Activated CD8-positive, alpha-beta T cell treated with anti-CD3 and anti-CD28 coated beads, Interleukin-2, amount 10 ng/mL, durations not matched to agents 7 days and 5 days (primary cell): Measurements from ENCODE around the gene EN1. TPM values are rescaled to one million over a fixed set of nuclear protein-coding genes. Genes with fewer than 3 reads are reported as not detected.
A peak's percentile ranks its signal among the peaks of the same experiment; 100 is the strongest.

Source experiments
- ATAC-seq: fragments of 150-1000 bp; cut with Tn5 transposase; one replicate; pipeline ENCODE4 v1.10.0; 2021; ENCODE audit warnings: moderate library complexity
- CTCF ChIA-PET: fragments of 350-600 bp; sonication (Branson Sonifier 250); formaldehyde crosslinking; loops from one replicate; lab custom pipeline; 2021; ENCODE audit warnings: antibody characterized with exemption; lab: Charles Lee
- POLR2A ChIA-PET: fragments of 350-600 bp; sonication (Branson Sonifier 250); formaldehyde crosslinking; loops from one replicate; lab custom pipeline; 2021; ENCODE audit warnings: antibody characterized with exemption; lab: Charles Lee
- DNase-seq: peaks from one replicate; pipeline ENCODE4 v3.0.0-alpha.2; 2020
- H3K27ac Mint-ChIP-seq: one replicate; pipeline ENCODE4 v1.8.0; 2021; ENCODE audit warnings: mild to moderate bottlenecking, mixed read lengths
- H3K27me3 Mint-ChIP-seq: one replicate; pipeline ENCODE4 v1.8.0; 2021; ENCODE audit warnings: low read depth, mixed read lengths
- H3K36me3 Mint-ChIP-seq: one replicate; pipeline ENCODE4 v1.8.0; 2021; ENCODE audit warnings: low read depth, mixed read lengths
- H3K4me1 Mint-ChIP-seq: one replicate; pipeline ENCODE4 v1.8.0; 2021; ENCODE audit warnings: low read depth, mixed read lengths
- H3K4me3 Mint-ChIP-seq: one replicate; pipeline ENCODE4 v1.8.0; 2021; ENCODE audit warnings: mild to moderate bottlenecking, mixed read lengths
- H3K9me3 Mint-ChIP-seq: one replicate; pipeline ENCODE4 v1.8.0; 2022; ENCODE audit warnings: mixed read lengths; ENCODE audit not compliant: insufficient read depth
- total RNA-seq, 2 experiments: library from RNA; stranded (reverse); gene quantifications; one replicate each; pipeline ENCODE4 v1.2.3, GENCODE V29; 2021

Gene EN1
- total RNA-seq, 2 experiments from 2014 or later = not detected

- POLR2A ChIA-PET = no interaction called here
- Mint-ChIP-seq H3K27me3 (peaks cover 77% of the 10 kb centered on the region), H3K4me1 (peaks cover 10% of the 10 kb centered on the region), H3K4me3 (peak overlapping the region; percentile 49), H3K27ac (no peak overlapping the region), H3K9me3 (no peaks in the 10 kb centered on the region), H3K36me3 (peaks cover 15% of the 10 kb centered on the region)
- CTCF ChIA-PET = interaction anchor here (1.3 to 1.5 kb wide), 3 partner anchors 13 to 34 kb away, joined by 4 to 5 read pairs (median 4); no protein-coding TSS in a partner anchor
- no peak for ATAC-seq
- peak; percentile 16 for DNase-seq
Measured at GRCh38 chr2:118847762-118848172, 319 bp upstream of the EN1 start.

DNA sequence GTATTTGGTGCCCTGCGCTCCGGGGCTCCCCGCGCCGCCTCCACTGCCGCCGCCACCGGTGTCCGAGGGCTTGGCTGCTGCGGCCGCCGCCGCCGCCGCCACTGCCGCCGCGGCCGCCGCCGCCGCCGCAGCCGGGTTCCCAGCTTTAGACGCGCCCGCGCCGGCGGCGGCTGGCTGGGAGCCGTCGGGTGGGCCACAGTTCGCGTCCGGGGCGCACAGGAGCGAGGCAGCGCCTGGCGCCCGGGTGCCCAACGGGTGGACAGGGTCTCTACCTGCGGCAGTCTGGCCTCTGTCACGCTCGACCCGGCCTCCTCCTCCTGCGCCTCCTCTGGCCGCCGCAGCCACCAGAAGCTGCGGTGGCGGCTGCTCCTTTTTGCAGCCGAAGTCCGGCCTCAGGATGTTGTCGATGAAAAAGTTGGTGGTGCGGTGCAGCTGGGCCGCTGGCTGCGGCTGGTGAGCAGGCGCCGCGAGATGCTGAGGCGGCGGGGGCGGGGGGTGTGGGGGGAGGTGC is 951 bp downstream of the EN1 start:
- H3K4me3 Mint-ChIP-seq = no peak overlapping the region
- H3K4me1 Mint-ChIP-seq = peaks cover 13% of the 10 kb centered on the region
- peaks cover 15% of the 10 kb centered on the region for H3K36me3 Mint-ChIP-seq
- ATAC-seq = no peak
- no peak overlapping the region for H3K27ac Mint-ChIP-seq
- no peaks in the 10 kb centered on the region for H3K9me3 Mint-ChIP-seq
- CTCF ChIA-PET = interaction anchor here (1.5 to 4.5 kb wide), 3 partner anchors 8 to 17 kb away, joined by 4 to 24 read pairs (median 6); no protein-coding TSS in a partner anchor
- peaks cover 77% of the 10 kb centered on the region for H3K27me3 Mint-ChIP-seq
- POLR2A ChIA-PET = no interaction called here
- no peak for DNase-seq

DNA sequence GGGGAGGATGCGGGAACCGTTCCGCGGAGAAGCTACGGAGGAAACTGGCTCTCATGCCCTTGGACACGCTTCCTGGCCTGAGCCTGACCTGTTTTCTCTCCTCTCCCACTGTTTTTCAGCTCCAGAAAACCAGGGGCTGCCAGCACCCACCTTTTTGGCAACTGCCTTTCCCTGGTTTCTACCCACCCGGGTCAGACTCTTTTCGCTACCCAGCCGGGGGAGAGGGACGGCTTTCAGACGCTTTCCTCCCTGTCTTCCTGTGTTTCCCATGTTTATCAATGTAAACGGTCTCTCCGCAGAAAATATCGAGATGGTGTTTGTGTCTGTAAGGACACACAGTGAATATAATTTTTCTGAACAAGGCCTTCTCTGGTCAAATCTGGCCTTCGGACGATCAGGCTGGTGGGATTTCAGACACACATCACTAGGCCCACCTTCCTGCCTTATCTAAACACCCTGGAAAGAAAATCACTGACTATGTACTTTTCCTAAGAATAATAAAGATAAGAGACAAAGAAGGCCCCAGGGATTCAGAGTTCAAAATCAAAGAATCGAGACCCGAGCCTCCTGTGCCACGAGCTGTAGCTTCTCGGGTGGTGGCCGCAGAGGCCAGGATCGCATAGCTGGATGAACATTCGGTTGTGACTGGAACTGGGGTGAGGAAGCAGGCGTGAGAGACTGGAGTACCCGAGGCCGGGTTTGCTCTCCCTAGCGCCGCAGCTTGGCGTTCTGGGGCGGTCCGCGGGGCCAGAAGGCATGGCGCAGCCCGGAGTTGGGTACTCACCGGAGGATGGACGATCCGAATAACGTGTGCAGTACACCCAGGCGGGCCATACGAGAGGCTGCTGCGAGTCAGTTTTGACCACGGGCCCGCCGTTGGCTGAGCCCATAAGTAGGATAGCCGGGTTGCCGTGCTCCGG is 1.7 kb downstream of the EN1 start:
- H3K27me3 Mint-ChIP-seq = peaks cover 77% of the 10 kb centered on the region
- DNase-seq = no peak
- peak overlapping the region; percentile 69 for H3K27ac Mint-ChIP-seq
- ChIA-PET CTCF (interaction anchor here (0.9 to 4.5 kb wide), 3 partner anchors 9 to 35 kb away, joined by 4 to 24 read pairs (median 6); no protein-coding TSS in a partner anchor), POLR2A (no interaction called here)
- peaks cover 15% of the 10 kb centered on the region for H3K36me3 Mint-ChIP-seq
- no peak for ATAC-seq
- peaks cover 13% of the 10 kb centered on the region for H3K4me1 Mint-ChIP-seq
- H3K4me3 Mint-ChIP-seq = peak overlapping the region; percentile 45
- H3K9me3 Mint-ChIP-seq = no peaks in the 10 kb centered on the region

- H3K36me3 Mint-ChIP-seq = peaks cover 15% of the 10 kb centered on the region
- peaks cover 76% of the 10 kb centered on the region for H3K27me3 Mint-ChIP-seq
- no peak for DNase-seq
- ChIA-PET CTCF (interaction anchor here (0.9 to 4.5 kb wide), 3 partner anchors 10 to 36 kb away, joined by 4 to 24 read pairs (median 6); no protein-coding TSS in a partner anchor), POLR2A (no interaction called here)
- H3K4me3 Mint-ChIP-seq = peak overlapping the region; percentile 38
- H3K27ac Mint-ChIP-seq = no peak overlapping the region
- peaks cover 13% of the 10 kb centered on the region for H3K4me1 Mint-ChIP-seq
- no peak for ATAC-seq
- no peaks in the 10 kb centered on the region for H3K9me3 Mint-ChIP-seq
Measured at GRCh38 chr2:118845005-118845521, 2.4 kb downstream of the EN1 start.

GRCh38 chr2:118844261-118845004 is 3.0 kb downstream of the EN1 start:
- ChIA-PET POLR2A (no interaction called here), CTCF (interaction anchor here (0.9 to 4.5 kb wide), 3 partner anchors 10 to 36 kb away, joined by 4 to 24 read pairs (median 6); no protein-coding TSS in a partner anchor)
- DNase-seq (no peak), ATAC-seq (no peak)
- peaks cover 78% of the 10 kb centered on the region for H3K27me3 Mint-ChIP-seq
- no peaks in the 10 kb centered on the region for H3K9me3 Mint-ChIP-seq
- no peak overlapping the region for H3K4me3 Mint-ChIP-seq
- peaks cover 13% of the 10 kb centered on the region for H3K4me1 Mint-ChIP-seq
- peaks cover 15% of the 10 kb centered on the region for H3K36me3 Mint-ChIP-seq
- no peak overlapping the region for H3K27ac Mint-ChIP-seq

GRCh38 chr2:118843483-118844132 is 3.8 kb downstream of the EN1 start:
- POLR2A ChIA-PET = no interaction called here
- Mint-ChIP-seq H3K27ac (no peak overlapping the region), H3K4me1 (peaks cover 10% of the 10 kb centered on the region), H3K4me3 (no peak overlapping the region), H3K27me3 (peaks cover 76% of the 10 kb centered on the region), H3K9me3 (no peaks in the 10 kb centered on the region), H3K36me3 (peaks cover 13% of the 10 kb centered on the region)
- DNase-seq (no peak), ATAC-seq (no peak)
- CTCF ChIA-PET = interaction anchor here (4.5 kb wide), 1 partner anchor 11 kb away, joined by 24 read pairs; no protein-coding TSS in a partner anchor

DNA sequence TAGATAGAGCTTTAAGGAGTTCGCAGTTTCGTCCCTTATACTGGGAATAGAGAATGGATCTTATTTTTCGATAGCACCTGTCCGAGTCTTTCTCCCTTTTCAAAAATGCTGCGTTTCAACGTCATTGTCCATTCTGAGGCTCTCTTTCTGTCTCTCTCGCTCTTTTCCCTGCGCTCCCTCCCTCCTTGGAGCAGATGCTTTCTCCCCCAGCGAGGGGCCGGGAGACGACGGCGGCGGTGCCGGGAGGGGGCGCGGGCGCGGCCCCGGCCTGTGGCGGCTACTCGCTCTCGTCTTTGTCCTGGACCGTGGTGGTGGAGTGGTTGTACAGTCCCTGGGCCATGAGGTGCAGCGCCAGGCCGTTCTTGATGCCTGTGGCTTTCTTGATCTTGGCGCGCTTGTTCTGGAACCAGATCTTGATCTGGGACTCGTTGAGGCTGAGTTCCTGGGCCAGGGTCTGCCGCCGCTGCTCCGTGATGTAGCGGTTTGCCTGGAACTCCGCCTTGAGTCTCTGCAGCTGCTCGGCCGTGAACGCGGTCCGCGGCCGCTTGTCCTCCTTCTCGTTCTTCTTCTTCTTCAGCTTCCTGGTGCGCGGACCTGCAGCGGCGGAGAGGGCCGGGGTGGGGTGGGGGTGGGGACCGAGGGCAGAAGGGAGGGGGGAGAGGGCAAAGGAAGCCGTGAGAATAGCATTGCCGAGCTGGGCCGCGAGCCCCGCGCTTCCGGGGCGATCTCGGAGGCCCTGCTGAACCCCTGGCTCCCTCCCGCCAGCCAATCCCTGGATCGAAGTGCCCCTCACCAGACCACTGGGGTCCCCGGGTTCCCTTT is 4.6 kb downstream of the EN1 start:
- H3K9me3 Mint-ChIP-seq = no peaks in the 10 kb centered on the region
- H3K4me1 Mint-ChIP-seq = peaks cover 8% of the 10 kb centered on the region
- ATAC-seq (no peak), DNase-seq (no peak)
- ChIA-PET POLR2A (no interaction called here), CTCF (interaction anchor here (4.5 kb wide), 1 partner anchor 12 kb away, joined by 24 read pairs; no protein-coding TSS in a partner anchor)
- peaks cover 77% of the 10 kb centered on the region for H3K27me3 Mint-ChIP-seq
- H3K27ac Mint-ChIP-seq = no peak overlapping the region
- H3K4me3 Mint-ChIP-seq = no peak overlapping the region
- peaks cover 9% of the 10 kb centered on the region for H3K36me3 Mint-ChIP-seq

DNA sequence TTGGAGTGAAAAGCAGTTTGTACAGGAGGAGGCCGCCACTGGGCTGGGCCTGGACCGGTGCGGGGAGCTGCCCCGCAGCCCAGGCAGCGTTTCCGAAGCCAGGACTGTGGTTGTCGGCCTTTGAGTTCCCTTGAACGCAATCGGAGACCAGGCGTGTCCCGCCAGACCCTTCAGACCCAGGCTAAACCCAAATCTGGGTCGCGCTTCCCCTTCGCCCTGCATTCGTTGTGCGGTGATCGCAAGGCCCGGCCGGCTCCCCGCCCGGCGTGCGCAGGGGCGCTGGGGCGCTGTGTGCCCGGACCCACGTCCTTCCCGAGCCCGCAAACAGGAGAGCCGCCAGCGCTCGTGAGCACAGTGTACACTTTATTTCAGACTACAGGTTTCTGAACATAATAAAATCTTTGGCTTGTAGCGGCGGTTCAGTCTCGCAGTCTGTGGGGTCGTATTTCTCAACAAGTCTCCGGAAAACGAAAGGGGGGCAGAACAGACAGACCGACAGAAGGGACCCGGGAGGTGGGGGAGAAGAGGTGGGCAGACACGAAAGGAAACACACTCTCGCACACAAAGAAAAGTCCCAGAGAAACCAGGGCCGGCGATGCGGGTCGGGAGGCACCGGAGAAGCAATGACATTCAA is 5.5 kb downstream of the EN1 start:
- Mint-ChIP-seq H3K4me1 (peaks cover 6% of the 10 kb centered on the region), H3K27me3 (peaks cover 80% of the 10 kb centered on the region), H3K27ac (no peak overlapping the region), H3K9me3 (no peaks in the 10 kb centered on the region), H3K4me3 (peak overlapping the region; percentile 58), H3K36me3 (peaks cover 7% of the 10 kb centered on the region)
- ATAC-seq (no peak), DNase-seq (no peak)
- POLR2A ChIA-PET = no interaction called here
- CTCF ChIA-PET = no interaction called here

DNA sequence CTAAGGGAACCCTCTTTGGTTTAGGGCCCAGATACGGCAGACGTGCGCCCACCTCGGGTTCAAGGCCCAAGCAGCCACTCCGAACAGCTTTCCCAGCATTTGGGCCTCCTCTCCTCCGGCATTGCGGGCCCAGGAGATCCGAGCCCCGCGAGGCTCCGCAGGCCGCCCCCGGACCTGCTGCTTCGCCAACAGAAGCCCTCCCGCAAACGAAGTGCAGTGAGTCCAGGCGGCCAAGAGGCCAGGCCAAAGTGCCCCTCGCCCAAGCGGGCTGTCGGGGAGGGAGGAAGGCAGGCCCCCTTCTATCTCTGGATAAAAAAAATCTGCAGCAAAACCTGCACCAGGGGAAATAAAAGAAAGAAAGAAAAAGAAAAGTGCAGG is 6.0 kb downstream of the EN1 start:
- ChIA-PET POLR2A (no interaction called here), CTCF (no interaction called here)
- Mint-ChIP-seq H3K9me3 (no peaks in the 10 kb centered on the region), H3K27ac (no peak overlapping the region), H3K36me3 (peaks cover 7% of the 10 kb centered on the region), H3K4me3 (no peak overlapping the region), H3K27me3 (peaks cover 85% of the 10 kb centered on the region), H3K4me1 (peaks cover 6% of the 10 kb centered on the region)
- DNase-seq = no peak
- ATAC-seq = no peak

DNA sequence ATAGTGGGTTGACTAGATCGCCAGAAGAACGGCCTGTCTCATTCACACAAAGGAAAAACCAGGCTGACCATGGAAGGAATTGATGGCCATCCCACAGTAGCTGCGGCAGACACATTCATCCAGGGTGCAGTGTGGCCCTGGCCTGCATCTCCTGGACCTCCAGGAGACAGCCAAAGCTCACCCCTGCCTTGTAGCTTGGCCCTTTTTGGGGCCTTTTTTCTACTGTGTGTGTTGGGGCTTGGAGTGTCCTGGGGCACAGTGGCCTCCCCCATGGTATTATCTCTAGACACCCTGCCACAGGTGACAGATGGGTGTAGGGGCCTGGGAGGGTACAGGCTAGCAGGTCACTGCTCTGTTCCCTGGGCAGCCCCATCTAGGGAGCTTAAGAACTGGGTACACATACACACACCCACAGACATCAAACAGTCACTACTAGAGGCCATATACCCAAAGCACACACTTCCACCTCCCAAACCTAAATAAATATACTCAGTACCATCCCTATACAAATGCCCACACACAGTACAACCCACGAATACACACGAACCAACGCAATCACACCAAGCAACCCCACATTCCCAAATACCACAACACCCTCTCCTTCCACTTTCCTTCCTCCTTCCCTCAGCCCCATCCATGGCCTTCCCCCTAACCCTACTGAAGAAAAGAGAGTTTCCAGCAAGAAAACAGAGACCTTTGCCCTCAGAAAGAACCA is 8.6 kb downstream of the EN1 start:
- peaks cover 83% of the 10 kb centered on the region for H3K27me3 Mint-ChIP-seq
- no peaks in the 10 kb centered on the region for H3K36me3 Mint-ChIP-seq
- POLR2A ChIA-PET = no interaction called here
- no peak overlapping the region for H3K27ac Mint-ChIP-seq
- H3K4me1 Mint-ChIP-seq = peaks cover 5% of the 10 kb centered on the region
- H3K9me3 Mint-ChIP-seq = no peaks in the 10 kb centered on the region
- ATAC-seq = no peak
- no peak overlapping the region for H3K4me3 Mint-ChIP-seq
- CTCF ChIA-PET = interaction anchor here (1.0 kb wide), 1 partner anchor 17 kb away, joined by 3 read pairs; no protein-coding TSS in a partner anchor
- no peak for DNase-seq
